GM19043 (cell line): Measurements from ENCODE around the gene PCBP3.
"Not testable (repeated sequence)": the region's sequence is repeated elsewhere in the genome, so short reads cannot be mapped to it uniquely, and the experiment has no call there.

Source experiments
- ATAC-seq: cut with Tn5 transposase; IDR thresholded peaks from one replicate; pipeline ENCODE4 v1.9.1; 2021; ENCODE audit warnings: low read depth; ENCODE audit not compliant: unreplicated experiment

Gene PCBP3

DNA sequence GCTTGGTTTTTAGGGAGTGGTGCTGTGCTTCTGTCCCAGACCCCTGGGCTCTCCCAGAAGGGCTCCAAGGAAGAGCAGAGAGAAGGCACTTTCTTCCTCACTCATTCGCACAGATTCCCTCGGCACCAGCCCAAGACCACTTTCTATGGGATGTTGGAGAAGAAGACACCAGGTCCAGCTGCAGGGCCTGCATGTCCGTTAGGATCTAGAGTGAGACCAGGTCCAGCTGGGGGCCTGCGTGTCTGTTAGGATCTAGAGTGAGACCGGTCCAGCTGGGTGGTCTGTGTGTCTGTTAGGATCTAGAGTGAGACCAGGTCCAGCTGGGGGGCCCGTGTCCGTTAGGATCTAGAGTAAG, 30.9 kb upstream of the PCBP3 start:
- ATAC-seq, result not testable (repeated sequence)

DNA sequence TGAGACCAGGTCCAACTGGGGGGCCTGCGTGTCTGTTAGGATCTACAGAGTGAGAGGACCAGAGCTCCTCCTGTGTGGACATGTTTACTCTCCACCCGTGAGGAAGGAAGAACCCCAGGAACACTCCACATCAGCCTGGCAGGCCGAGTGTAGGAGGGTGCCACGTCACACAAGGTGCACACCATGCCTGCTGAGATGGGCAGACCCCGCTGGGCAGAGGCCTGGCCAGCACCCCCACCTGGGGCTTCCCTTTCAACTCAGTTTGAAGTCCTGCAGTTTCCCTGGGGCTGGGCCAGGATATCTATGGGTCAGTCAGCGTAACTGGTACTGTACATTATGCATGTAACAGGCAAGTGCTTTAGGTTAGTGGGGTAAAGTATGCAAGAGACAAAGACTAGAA, 30.1 kb upstream of the PCBP3 start:
- no peak for ATAC-seq

DNA sequence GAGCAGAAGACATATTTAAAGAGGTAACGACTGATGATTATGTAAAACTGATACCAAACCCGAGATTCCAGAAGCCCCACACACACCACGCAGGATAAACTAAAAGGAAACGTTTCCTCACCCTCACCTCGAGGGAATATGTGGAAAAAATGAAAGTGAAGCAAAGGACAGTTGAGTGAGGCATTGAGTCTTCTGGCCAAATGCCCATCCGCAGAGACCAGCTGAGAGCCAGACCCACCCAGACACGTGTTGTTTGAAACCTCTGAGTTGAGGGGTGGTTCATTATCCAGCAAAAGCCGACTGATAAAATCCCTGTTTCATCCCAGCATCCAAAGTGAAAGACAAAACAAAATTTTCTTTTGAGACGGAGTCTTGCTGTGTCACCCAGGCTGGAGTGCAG, 29.6 kb upstream of the PCBP3 start:
- ATAC-seq, result no peak

DNA sequence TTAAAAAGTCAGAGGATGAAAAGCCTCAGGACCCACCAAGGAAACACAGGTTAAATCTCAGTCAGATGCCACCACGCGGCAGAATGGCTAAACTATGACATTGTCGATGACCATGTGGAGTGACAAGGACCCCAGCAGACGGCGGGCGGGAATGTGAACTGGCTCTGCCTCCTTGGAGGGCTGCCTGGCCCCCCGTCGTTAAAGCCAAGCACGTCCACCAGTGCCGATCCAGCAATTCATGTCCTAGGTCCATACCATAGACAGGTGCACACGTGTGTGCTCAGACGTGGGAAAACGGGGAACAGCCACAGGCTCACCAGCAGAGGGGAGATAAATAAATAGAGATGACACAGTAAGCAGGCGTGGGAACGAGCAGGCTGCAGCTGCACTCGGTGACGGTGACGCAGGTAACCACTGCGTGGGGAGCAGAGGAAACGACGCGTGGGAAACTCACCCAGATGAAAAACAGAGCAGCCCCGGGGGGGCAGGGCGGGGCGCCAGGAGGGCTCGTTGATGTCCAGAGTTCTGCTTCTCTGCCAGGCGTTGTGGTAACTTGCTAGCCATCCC, 28.3 kb upstream of the PCBP3 start:
- no peak for ATAC-seq

DNA sequence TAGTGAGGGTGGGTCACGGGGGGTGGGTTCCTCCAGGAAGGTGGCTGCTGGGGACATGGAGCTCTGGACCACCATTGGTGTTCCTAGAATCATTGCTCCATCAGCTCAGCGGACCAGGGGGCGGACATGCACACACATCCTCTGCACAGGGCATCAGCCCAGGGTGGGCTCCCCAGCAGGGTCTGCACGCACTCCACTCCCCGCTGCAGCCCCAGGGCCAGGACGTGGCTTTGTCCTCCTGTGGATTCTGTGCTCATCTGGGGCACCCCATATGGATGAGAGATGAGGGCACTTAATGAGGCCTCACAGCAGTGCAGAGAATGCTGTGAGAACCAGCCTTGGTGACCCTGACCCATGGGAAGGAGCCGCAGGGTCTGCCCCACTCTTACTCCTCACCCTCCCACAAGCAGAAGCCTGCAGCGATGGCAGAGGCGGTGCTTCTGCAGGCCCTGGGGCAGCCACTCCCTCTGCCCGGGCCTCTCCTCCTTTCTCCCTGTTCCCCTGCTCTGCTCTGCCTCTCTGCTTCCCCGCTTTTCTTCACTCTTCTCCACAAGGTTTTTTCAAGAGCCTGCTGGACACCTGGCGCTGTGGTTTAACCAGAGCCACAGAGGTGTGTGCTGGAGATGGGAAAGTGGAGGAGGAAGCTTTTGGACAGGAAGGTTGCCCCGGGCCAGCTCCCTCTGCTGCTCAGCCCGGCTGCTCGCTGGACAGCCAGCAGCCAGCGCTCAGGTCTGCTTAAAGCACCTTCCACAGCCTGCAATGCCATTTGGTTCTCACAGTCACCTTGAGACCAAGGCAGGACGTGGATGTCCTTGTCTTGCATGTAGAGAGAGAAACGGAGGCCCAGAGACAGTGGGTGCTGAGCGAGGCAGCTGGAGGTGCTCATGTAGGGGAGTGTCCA, 26.3 kb upstream of the PCBP3 start:
- ATAC-seq, result no peak

DNA sequence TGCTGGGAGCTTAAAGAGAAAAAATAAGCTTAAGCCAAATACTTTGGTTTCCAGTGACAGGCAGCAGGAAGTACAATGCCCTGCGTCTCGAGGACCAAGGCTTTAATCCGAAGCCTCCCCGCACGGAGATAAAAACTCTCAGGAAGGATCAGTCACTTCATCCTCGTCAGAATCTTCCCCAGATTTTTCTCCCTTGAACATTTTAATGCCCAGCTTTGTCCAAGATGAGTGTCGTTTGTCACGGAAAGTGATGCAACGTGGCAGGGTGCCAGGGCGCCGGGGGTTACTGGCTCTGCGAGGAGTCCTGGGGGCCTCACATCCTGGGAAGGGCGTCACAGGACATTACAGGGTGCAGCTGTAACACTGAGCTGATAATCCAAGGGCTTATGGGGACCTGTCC, 25.2 kb upstream of the PCBP3 start:
- ATAC-seq, result no peak

DNA sequence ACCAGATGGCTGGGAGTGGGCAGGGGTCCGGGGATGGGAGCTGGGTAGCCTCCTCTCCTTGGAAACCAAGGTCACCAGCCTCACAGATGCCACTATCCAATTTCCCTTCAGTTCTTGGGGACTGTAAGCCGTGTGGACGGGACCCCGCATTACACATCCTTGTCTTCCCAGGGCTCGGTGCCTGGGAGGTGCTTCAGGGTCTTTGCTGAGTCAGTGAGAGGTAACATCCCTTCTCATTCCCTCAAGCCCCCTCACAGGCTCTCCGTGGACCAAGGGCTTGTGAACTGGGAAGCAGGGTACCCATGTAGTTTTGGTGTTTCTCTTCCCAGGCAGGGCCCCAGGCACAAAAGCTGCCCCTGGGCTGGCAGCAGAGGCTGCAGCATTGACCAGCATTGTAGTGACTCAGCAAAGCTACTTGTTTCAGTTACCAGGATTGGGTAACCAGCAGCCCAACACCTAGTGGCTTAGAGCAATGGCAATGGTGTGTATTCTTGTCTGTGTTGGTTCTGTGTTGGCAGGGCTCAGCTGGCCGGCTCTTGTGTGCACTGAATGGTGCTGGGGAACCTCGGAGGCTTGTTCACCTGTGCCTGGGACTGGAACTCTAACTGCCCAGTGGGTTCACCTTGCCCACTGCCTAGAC, 24.6 kb upstream of the PCBP3 start:
- no peak for ATAC-seq

DNA sequence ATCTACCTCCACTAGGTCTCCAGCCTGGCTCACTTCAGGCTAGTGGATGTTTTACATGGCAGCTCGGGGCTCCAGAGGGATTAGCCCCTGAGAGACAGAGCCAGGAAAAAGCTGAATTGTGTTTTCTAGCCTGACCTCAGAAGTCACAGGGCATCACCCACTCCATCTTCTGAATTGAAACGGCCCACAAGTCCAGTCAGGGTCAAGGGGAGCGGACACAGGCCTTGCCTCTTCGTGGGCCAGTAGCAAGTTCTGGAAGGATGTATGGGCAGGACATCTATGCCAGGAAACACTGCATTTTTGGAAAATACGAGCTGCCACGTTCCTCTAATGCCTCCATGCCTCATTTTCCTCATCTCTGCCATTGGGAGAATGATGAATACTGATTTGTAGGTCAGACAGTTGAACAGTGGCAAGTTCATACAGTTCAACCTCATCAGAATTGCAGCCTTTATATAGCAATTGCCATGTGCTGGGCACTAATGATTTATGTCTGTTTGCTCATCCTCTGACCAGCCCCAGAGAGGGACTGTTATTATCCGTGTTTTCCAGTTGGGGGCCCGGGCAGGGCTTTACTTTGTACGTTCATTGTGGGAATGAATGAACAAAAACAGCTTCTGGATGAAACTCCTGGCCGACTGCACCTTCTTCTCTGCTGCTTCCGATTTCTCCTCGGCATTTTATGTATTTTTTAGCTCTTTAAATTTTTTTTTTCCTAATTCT, 23.2 kb upstream of the PCBP3 start:
- ATAC-seq, result no peak

DNA sequence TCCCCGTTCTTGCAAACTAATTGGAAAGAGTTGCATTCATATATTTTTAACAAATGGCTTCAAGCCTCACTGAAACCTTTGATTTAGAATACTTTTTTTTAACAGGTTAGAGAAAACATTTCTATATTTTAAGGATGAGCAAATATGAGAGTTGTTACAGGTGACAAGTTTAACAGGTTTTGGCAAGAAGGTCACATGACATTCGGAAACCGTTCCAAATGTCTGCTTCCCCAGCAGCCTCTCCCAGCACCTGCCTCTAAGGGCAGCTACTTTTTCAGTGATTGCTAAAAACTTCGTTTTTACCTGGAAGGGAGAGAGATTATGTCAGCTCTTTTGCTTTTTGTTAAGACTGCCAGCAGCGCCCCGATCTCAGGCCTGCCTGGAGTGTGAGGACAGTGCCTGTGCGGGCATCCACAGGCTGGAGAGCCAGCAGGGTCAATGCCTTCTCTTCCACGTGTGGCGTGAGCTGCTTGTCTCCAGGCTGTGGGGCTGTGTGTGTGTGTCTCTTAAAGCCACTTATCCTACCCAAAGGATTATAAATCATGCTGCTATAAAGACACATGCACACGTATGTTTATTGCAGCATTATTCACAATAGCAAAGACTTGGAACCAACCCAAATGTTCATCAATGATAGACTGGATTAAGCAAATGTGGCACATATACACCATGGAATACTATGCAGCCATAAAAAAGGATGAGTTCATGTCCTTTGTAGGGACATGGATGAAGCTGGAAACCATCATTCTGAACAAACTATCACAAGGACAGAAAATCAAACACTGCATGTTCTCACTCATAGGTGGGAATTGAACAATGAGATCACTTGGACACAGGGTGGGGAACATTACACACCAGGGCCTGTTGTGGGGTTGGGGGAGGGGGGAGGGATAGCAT, 21.8 kb upstream of the PCBP3 start:
- ATAC-seq, result not testable (repeated sequence)

DNA sequence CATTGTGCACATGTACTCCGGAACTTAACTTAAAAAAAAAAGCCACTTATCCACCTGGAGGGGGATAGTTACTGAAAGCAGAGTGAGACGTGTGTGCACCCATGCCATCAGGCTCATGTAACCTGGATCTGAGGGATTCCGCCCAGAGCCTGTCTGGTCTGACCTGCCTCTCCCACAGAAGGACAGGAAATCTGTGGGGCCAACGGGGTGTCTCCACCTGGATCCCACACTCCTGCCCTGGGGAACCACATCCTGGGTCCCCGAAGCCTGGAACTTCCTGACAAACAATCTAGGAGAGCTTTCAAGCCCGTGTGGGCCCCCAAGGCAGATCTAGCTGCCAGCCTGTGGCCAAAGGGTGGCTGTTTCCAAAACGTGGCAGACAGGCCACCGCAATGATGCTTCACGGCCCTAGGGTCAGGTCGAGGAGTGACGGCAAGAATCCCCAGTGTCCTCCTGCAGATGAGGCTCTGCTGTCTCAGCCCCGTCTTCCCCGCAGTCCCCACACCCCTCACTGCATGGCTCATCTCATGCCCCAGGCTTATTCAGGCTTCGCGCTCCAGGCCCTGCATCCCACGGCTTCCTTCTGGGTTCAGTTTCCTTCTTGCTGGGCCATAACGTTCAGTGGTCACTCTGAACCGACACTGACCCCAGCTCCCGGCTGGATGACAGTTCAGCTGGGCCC, 21.0 kb upstream of the PCBP3 start:
- ATAC-seq, result no peak

DNA sequence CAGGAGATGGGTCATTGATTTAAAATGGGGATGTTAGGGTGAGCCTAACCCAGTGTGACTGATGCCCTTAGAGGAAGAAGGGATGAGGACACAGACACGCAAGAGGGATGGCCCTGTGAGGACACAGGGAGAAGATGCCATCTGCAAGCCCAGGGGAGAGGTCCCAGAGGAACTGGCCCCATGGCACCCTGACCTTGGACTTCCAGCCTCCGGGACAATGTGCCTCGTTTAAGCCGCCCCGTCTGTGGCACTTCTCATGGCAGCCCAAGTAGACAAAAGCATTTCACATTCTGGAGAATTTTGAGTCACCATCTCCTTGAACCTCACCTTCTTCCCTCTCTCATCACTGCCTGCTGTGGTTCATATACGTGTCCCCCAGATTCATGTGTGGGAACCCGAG, 20.1 kb upstream of the PCBP3 start:
- no peak for ATAC-seq

DNA sequence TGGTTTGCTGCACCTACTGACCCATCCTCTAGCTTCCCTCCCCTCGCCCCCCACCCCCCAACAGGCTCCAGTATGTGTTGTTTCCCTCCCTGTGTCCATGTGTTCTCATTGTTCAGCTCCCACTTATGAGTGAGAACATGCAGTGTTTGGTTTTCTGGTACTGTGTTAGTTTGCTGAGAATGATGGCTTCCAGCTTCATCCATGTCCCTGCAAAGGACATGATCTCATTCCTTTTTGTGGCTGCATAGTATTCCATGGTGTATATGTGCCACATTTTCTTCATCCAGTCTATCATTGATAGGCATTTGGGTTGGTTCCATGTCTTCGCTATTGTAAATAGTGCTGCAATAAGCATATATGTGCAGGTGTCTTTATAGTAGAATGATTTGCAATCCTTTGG, 17.4 kb upstream of the PCBP3 start:
- not testable (repeated sequence) for ATAC-seq

DNA sequence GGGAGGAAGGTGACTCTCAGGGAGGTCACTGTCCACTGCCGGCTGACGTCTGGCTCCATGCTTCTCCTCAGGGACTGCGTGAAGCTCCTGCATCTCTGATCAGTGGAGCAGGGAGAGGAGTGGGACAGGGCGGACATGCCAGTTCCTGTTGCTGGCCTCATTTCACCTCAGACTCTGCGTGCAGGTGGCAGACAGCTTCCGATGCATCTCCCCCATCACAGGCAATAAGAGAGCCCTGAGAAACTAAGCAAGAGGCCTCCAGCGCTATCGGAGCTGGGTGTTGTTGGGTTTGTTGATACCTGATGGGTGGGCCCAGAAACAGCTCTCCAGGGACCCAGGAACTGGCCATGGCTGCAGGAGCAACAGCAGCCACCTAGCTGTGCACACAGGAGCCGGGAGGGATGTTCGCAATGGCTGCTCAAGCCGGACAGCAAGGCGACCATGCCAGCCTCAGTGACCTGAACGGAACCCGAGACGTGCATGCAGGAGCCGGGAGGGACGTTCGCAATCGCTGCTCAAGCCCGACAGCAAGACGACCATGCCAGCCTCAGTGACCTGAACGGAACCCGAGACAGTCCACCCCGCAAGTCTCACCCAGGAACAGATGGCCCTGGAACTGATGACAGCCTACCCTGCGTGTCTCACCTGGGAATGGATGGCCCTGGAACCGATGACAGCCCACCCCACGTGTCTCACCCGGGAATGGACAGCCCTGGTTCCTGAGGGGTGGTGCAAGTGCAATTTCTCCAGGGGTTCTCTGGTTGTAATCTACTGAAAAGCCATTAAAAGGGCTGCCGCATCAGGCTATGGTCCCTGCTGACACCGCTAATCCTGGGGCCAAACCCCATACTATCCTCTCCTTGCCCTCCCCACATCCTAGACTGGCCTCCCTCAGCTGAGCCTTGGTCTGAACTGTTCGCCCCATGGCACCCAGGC, 14.2 kb upstream of the PCBP3 start:
- ATAC-seq, result no peak

DNA sequence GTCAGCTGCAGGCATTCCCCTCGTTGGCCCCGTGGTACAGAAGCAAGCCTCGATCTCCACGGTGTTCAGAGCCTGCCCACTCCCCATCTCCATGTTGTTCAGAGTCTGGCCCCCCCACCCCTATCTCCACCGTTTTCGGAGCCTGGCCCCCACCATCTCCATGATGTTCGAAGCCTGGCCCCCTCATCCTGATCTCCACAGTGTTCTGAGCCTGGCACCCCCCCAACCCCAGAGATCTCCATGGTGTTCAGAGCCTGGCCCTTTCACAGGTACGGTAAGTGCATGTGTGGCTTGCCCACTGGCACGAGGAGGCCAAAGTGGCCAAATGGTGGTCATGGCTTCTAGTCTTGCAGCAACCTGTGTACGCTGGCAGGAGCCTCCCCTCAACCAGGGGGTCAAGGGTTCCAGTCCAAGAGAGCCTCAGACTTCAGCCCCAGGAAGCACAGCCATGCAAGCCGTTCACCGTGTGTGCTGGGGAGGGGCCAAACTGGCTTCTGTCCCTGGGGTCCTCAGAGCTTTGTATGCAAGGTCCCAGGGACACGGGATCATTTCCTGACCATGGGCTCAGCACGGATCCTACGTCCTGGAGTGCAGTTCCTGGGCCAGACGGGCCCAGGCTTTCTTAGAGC, 13.3 kb upstream of the PCBP3 start:
- no peak for ATAC-seq

DNA sequence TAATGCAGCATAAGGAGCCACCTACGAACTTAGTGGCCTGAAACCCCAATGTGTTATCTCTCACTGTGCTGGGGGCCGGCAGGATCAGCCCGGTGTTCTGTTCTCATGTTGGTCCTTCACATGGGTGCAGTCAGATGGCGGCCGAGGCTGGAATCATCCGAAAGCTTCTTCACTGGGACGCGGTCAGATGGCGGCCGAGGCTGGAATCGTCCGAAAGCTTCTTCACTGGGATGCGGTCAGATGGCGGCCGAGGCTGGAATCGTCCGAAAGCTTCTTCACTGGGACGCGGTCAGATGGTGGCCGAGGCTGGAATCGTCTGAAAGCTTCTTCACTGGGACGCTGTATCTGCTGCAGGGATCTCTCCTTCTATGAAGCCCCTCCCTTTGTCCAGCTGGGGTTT, 12.6 kb upstream of the PCBP3 start:
- no peak for ATAC-seq

DNA sequence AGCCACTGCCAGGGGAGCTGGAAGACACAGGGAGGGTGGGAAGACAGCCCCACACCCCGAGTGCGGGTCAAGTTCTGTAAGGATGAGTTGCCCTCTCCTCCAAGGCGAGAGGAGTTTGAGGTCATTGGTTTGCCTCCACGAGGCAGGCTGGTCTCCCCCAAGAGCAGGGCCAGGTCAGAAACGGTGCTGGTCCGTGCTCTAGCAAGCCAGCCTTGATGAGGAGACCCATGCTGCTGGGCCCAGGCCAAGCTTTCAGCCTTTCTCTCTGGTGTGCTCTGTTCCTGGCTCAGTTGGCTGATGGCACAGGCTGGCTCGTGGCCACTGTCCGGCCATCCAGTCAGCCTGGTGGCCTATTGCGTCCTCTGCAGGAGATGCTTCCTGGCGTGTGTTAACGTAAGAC, 12.0 kb upstream of the PCBP3 start:
- ATAC-seq, result no peak

DNA sequence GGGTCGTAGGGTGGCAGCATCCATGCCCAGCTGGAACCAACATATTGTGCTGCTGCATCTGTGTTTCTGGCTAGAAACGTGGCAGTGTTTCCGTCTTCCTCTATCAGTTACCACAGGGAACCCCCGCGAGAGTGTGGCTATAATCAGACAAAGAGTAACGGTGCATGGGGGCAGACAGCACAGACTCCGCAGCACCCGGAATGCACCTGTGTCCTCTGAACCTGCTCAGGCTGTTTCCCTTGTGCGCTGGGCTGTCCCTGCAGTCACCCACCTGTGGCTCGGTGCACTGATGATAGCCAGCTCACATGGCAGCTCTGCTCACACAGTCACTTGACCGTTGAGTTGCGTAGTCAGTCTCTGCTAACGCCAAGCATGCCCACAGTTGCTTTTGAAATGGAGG, 11.4 kb upstream of the PCBP3 start:
- no peak for ATAC-seq

DNA sequence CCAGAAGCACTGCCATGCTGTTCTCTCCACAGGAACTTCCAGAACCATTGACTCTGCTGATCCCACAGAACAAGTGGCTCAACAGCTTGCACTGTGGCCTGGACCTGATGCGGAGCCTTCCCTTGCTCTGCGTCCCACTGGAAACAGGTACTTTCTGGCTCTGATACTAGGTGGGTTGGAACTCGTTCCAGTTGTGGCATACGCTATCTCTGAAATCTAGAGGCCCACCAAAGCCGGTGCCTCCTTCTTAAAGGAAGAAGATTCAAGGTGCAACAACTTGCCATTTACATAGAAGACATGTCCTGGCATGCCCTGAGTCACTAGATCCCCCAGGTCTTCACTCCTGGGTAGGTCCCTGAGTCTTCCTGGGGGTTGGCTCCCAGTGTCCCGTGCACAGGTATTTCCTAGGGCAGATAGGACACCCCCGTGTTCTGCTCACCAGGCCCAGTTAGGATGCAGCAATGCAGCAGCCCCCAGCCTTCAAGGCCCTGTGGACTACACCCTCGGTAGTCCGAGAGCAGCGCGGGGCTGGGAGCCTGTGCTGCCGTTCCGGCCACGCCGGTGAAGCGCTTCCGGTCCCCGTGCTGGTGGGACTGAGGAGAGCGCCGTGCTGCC, 10.8 kb upstream of the PCBP3 start:
- ATAC-seq, result no peak
